ENCODE results near the gene TRMT61B. TPM values are rescaled to one million over a fixed set of nuclear protein-coding genes. Genes with fewer than 3 reads are reported as not detected.

TRMT61B gene
- total RNA-seq, 8 experiments from 2014 or later, result 13.5 to 33.3 (median 18.2) TPM

Other genes starting within 250 kb of the TRMT61B start
- 100 to 1,000 TPM in 7 of 8 experiments, 10 to 100 TPM in 1; 96.7 to 217 (median 144) TPM for gene PPP1CB, start 118.5 kb downstream of the TRMT61B start, total RNA-seq
- 1 to 10 TPM in 5 of 8 experiments, under 1 TPM in 3; 0.83 to 5.4 (median 2.0) TPM for gene SPDYA, start 59.5 kb downstream of the TRMT61B start, total RNA-seq
- gene WDR43, start 24.4 kb upstream of the TRMT61B start, total RNA-seq, result 10 to 100 TPM; 21.9 to 87.5 (median 40.8) TPM
- gene TOGARAM2, start 111.0 kb upstream of the TRMT61B start, total RNA-seq, result 1 to 10 TPM in 2 of 8 experiments, under 1 TPM in 6; 0.05 to 7.6 (median 0.63) TPM
- gene PCARE, start 204.2 kb upstream of the TRMT61B start, total RNA-seq, result under 1 TPM; 0.04 to 0.91 (median 0.18) TPM
- gene CLIP4, start 245.1 kb upstream of the TRMT61B start, total RNA-seq, result 10 to 100 TPM in 6 of 8 experiments, 1 to 10 TPM in 2; 5.4 to 63.1 (median 19.1) TPM